Mesenchymal stem cell (in vitro differentiated cells and primary cell): ENCODE data around the gene CKAP5. TPM values are rescaled to one million over a fixed set of nuclear protein-coding genes. Genes with fewer than 3 reads are reported as not detected.

ENCODE experiments used
- small RNA-seq: library from polyadenylated mRNA; stranded (forward); fragments of <200 nt; extraction: miRNeasy Mini kit (QIAGEN cat#:217004); gene quantifications from one replicate; pipeline ENCODE3, GENCODE V24; 2013; ENCODE audit warnings: low read depth

CKAP5 gene

Small RNAs within 50 kb of the gene (small RNA-seq; reads per million reads assigned to genes)
- 3.2 reads per million, percentile 20 among the genes with 10 or more reads in this experiment for gene MIR5582
- not detected for gene RF00573
- gene SNORD67, result 142 reads per million, percentile 93 among the genes with 10 or more reads in this experiment
